WTC11 (cell line): ENCODE measurements around the gene LRR1. TPM values are rescaled to one million over a fixed set of nuclear protein-coding genes. Genes with fewer than 3 reads are reported as not detected.

Experiments used
- ATAC-seq: fragments of 200-7000 bp; cut with Tn5 transposase; 2 replicates; pipeline ENCODE4 v1.10.0; 2021; ENCODE audit warnings: mild to moderate bottlenecking, moderate library complexity
- CTCF ChIA-PET: fragments of 300-600 bp; sonication (Branson Sonifier 250); formaldehyde crosslinking; loops from one replicate; lab custom pipeline; 2021; ENCODE audit warnings: antibody characterized with exemption; lab: Charles Lee
- POLR2A ChIA-PET: fragments of 350-600 bp; sonication (Branson Sonifier 250); formaldehyde crosslinking; loops from one replicate; lab custom pipeline; 2021; ENCODE audit warnings: antibody characterized with exemption; lab: Charles Lee
- DNase-seq: peaks from one replicate; pipeline ENCODE4 v3.0.0; 2021; ENCODE audit warnings: low spot score
- H3K27ac Mint-ChIP-seq: 2 replicates; pipeline ENCODE4 v1.8.0; 2021; ENCODE audit warnings: mixed read lengths
- H3K27me3 Mint-ChIP-seq: 2 replicates; pipeline ENCODE4 v1.8.0; 2021; ENCODE audit warnings: low read depth, mild to moderate bottlenecking, moderate library complexity, mixed read lengths
- H3K36me3 Mint-ChIP-seq: 2 replicates; pipeline ENCODE4 v1.8.0; 2021; ENCODE audit warnings: mixed read lengths
- H3K4me1 Mint-ChIP-seq: 2 replicates; pipeline ENCODE4 v1.8.0; 2022; ENCODE audit warnings: mixed read lengths
- H3K4me3 Mint-ChIP-seq: 2 replicates; pipeline ENCODE4 v1.8.0; 2021; ENCODE audit warnings: mild to moderate bottlenecking, moderate library complexity, mixed read lengths
- H3K9me3 Mint-ChIP-seq: 2 replicates; pipeline ENCODE4 v1.8.0; 2021; ENCODE audit warnings: mixed read lengths
- ATF1 ChIP-seq: sonication (generic); formaldehyde crosslinking; IDR thresholded peaks from 2 replicates; pipeline ENCODE4 v1.8.1; 2023; ENCODE audit warnings: mild to moderate bottlenecking, moderate library complexity, missing genetic modification reagents
- CBFB ChIP-seq: sonication (generic); formaldehyde crosslinking; IDR thresholded peaks from 2 replicates; pipeline ENCODE4 v1.8.1; 2022; ENCODE audit warnings: mild to moderate bottlenecking, low read depth, missing genetic modification reagents
- ESRRA ChIP-seq: sonication (generic); formaldehyde crosslinking; IDR thresholded peaks from 2 replicates; pipeline ENCODE4 v1.8.1; 2022; ENCODE audit warnings: mild to moderate bottlenecking, missing genetic modification reagents, borderline replicate concordance
- FOXP1 ChIP-seq: sonication (generic); formaldehyde crosslinking; IDR thresholded peaks from 2 replicates; pipeline ENCODE4 v1.8.0; 2022; ENCODE audit warnings: missing genetic modification reagents, mild to moderate bottlenecking, moderate library complexity, borderline replicate concordance
- HMGA2 ChIP-seq: fragments of 250-450 bp; sonication (Bioruptor Pico); IDR thresholded peaks from 2 replicates; pipeline ENCODE4 v1.4.0; 2021; ENCODE audit warnings: mild to moderate bottlenecking, moderate library complexity
- MYBL2 ChIP-seq: sonication (generic); formaldehyde crosslinking; IDR thresholded peaks from 2 replicates; pipeline ENCODE4 v1.8.1; 2023; ENCODE audit warnings: mild to moderate bottlenecking, moderate library complexity, missing genetic modification reagents
- NFYB ChIP-seq: sonication (generic); formaldehyde crosslinking; conservative IDR thresholded peaks from 2 replicates; pipeline ENCODE4 v1.8.0; 2022; ENCODE audit warnings: low read depth, missing genetic modification reagents
- SMAD3 ChIP-seq: sonication (generic); formaldehyde crosslinking; IDR thresholded peaks from 2 replicates; pipeline ENCODE4 v1.8.0; 2022; ENCODE audit warnings: missing genetic modification reagents, mild to moderate bottlenecking, borderline replicate concordance
- SP1 ChIP-seq: sonication (generic); formaldehyde crosslinking; conservative IDR thresholded peaks from 2 replicates; pipeline ENCODE4 v1.8.1; 2022; ENCODE audit warnings: missing genetic modification reagents
- ZNF396 ChIP-seq: fragments of 250-450 bp; sonication (Bioruptor Pico); IDR thresholded peaks from 2 replicates; pipeline ENCODE4 v1.8.0; 2021; ENCODE audit warnings: mild to moderate bottlenecking, moderate library complexity, borderline replicate concordance
- ZNF423 ChIP-seq: fragments of 250-450 bp; sonication (Bioruptor Pico); IDR thresholded peaks from 2 replicates; pipeline ENCODE4 v2.1.2; 2022; ENCODE audit warnings: mild to moderate bottlenecking, moderate library complexity
- total RNA-seq: library from RNA; stranded (reverse); gene quantifications from 3 replicates; pipeline ENCODE4 v1.2.3, GENCODE V29; 2021
- TF ChIP-seq, protein P1 (sequence below): fragments of 250-450 bp; sonication (Bioruptor Pico); IDR thresholded peaks from 2 replicates; pipeline ENCODE4 v1.9.0; 2021; ENCODE audit warnings: mild to moderate bottlenecking
- TF ChIP-seq, protein P2 (sequence below): sonication (generic); formaldehyde crosslinking; IDR thresholded peaks from 2 replicates; pipeline ENCODE4 v1.8.1; 2023; ENCODE audit warnings: mild to moderate bottlenecking, missing genetic modification reagents, moderate library complexity
- TF ChIP-seq, protein P3 (sequence below): sonication (generic); formaldehyde crosslinking; conservative IDR thresholded peaks from 2 replicates; pipeline ENCODE4 v1.8.1; 2022; ENCODE audit warnings: mild to moderate bottlenecking, missing genetic modification reagents
- TF ChIP-seq, protein P4 (sequence below): sonication (generic); formaldehyde crosslinking; IDR thresholded peaks from 2 replicates; pipeline ENCODE4 v1.8.0; 2023; ENCODE audit warnings: missing genetic modification reagents
- TF ChIP-seq, protein P5 (sequence below): sonication (generic); formaldehyde crosslinking; IDR thresholded peaks from 2 replicates; pipeline ENCODE4 v1.8.0; 2022; ENCODE audit warnings: mild to moderate bottlenecking, missing genetic modification reagents
- TF ChIP-seq, protein P6 (sequence below): sonication (generic); formaldehyde crosslinking; IDR thresholded peaks from 2 replicates; pipeline ENCODE4 v1.8.0; 2023; ENCODE audit warnings: missing genetic modification reagents, mild to moderate bottlenecking, borderline replicate concordance
- TF ChIP-seq, protein P7 (sequence below): sonication (generic); formaldehyde crosslinking; IDR thresholded peaks from 2 replicates; pipeline ENCODE4 v1.8.0; 2022; ENCODE audit warnings: mild to moderate bottlenecking, missing genetic modification reagents
- TF ChIP-seq, protein P8 (sequence below): sonication (generic); formaldehyde crosslinking; IDR thresholded peaks from 2 replicates; pipeline ENCODE4 v1.8.1; 2023; ENCODE audit warnings: mild to moderate bottlenecking, missing genetic modification reagents

Gene LRR1
- total RNA-seq, 1 experiment from 2014 or later: 42.6 TPM

DNA sequence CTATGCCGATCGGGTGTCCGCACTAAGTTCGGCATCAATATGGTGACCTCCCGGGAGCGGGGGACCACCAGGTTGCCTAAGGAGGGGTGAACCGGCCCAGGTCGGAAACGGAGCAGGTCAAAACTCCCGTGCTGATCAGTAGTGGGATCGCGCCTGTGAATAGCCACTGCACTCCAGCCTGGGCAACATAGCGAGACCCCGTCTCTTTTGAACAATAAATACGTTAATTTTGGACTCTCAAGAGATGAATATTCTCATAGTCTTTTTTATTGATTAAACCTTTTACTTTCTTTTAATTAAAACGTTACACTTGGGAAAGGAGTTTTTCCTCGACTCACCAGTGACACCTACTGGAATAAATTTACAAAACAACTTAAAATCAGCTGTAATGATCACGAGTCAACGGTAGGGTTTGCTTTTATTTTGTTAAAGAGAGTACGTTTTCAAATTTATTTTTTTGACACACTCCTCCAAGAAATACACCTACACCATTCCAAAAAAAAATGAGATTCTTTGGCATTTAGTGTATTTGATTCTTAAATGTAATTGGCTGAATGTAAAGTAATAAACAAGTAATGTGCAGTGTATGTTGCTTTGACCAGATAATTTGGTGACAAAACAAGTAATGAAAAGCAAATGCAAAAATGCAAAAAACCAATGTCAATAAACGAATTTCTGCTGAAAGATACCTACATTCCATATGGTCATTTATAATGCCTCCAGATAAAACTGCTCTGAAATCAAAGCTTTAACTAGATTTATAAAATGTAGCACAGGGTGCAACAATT, 11.9 kb upstream of the LRR1 start (continued):
- TF ChIP-seq, protein P1, sequence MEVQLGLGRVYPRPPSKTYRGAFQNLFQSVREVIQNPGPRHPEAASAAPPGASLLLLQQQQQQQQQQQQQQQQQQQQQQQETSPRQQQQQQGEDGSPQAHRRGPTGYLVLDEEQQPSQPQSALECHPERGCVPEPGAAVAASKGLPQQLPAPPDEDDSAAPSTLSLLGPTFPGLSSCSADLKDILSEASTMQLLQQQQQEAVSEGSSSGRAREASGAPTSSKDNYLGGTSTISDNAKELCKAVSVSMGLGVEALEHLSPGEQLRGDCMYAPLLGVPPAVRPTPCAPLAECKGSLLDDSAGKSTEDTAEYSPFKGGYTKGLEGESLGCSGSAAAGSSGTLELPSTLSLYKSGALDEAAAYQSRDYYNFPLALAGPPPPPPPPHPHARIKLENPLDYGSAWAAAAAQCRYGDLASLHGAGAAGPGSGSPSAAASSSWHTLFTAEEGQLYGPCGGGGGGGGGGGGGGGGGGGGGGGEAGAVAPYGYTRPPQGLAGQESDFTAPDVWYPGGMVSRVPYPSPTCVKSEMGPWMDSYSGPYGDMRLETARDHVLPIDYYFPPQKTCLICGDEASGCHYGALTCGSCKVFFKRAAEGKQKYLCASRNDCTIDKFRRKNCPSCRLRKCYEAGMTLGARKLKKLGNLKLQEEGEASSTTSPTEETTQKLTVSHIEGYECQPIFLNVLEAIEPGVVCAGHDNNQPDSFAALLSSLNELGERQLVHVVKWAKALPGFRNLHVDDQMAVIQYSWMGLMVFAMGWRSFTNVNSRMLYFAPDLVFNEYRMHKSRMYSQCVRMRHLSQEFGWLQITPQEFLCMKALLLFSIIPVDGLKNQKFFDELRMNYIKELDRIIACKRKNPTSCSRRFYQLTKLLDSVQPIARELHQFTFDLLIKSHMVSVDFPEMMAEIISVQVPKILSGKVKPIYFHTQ: no peak
- TF ChIP-seq ATF1 (CRISPR knock-in tag) (no peak), SP1 (peak; percentile 29; the same call in 1 of the 2 replicates)
- TF ChIP-seq, protein P2, sequence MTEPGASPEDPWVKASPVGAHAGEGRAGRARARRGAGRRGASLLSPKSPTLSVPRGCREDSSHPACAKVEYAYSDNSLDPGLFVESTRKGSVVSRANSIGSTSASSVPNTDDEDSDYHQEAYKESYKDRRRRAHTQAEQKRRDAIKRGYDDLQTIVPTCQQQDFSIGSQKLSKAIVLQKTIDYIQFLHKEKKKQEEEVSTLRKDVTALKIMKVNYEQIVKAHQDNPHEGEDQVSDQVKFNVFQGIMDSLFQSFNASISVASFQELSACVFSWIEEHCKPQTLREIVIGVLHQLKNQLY (CRISPR knock-in tag): no peak
- TF ChIP-seq, all 79 proteins: peak for 7

DNA sequence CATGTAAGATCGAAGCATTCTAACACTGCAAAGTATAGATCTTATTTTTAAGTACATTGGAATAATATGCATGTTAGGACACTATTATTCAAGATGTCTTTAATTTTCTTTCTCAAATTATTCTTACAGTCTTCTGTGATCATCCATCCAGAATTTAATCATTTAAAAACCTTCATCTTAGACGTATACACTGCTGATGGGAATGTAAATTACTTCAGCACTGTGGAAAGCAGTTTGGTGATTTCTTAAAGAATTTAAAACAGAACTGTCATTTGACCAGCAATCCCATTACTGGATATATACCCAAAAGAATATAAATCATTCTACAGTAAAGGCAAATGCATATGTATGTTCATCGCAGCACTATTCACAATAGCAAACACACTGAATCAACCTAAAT, 9.4 kb upstream of the LRR1 start:
- Mint-ChIP-seq H3K4me1 (peaks cover 3% of the 10 kb centered on the region), H3K36me3 (peaks cover 18% of the 10 kb centered on the region), H3K27me3 (peaks cover 8% of the 10 kb centered on the region; the same call in 1 of the 2 replicates), H3K9me3 (no peaks in the 10 kb centered on the region), H3K4me3 (no peak overlapping the region), H3K27ac (no peak overlapping the region)
- ATAC-seq (no peak), DNase-seq (no peak)
- ChIA-PET CTCF (interaction anchor here (0.6 kb wide), 1 partner anchor 517 kb away, joined by 6 read pairs; no protein-coding TSS in a partner anchor), POLR2A (interaction anchor here (0.7 kb wide), 1 partner anchor 31 kb away, joined by 4 read pairs; the partner anchor contains the start of genes MGAT2 and RPL36AL)
- no peak for TF ChIP-seq MYBL2 (CRISPR knock-in tag)
- no peak for TF ChIP-seq FOXP1
- TF ChIP-seq, protein P3, sequence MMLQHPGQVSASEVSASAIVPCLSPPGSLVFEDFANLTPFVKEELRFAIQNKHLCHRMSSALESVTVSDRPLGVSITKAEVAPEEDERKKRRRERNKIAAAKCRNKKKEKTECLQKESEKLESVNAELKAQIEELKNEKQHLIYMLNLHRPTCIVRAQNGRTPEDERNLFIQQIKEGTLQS (CRISPR knock-in tag): no peak
- TF ChIP-seq, protein P4, sequence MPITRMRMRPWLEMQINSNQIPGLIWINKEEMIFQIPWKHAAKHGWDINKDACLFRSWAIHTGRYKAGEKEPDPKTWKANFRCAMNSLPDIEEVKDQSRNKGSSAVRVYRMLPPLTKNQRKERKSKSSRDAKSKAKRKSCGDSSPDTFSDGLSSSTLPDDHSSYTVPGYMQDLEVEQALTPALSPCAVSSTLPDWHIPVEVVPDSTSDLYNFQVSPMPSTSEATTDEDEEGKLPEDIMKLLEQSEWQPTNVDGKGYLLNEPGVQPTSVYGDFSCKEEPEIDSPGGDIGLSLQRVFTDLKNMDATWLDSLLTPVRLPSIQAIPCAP (CRISPR knock-in tag): no peak
- TF ChIP-seq CBFB (CRISPR knock-in tag): no peak
- no peak for TF ChIP-seq ZNF396
- no peak for TF ChIP-seq NFYB
- TF ChIP-seq, protein P5, sequence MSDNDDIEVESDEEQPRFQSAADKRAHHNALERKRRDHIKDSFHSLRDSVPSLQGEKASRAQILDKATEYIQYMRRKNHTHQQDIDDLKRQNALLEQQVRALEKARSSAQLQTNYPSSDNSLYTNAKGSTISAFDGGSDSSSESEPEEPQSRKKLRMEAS: no peak
- no peak for TF ChIP-seq ESRRA (CRISPR knock-in tag)
- TF ChIP-seq SMAD3: no peak
- TF ChIP-seq, protein P6, sequence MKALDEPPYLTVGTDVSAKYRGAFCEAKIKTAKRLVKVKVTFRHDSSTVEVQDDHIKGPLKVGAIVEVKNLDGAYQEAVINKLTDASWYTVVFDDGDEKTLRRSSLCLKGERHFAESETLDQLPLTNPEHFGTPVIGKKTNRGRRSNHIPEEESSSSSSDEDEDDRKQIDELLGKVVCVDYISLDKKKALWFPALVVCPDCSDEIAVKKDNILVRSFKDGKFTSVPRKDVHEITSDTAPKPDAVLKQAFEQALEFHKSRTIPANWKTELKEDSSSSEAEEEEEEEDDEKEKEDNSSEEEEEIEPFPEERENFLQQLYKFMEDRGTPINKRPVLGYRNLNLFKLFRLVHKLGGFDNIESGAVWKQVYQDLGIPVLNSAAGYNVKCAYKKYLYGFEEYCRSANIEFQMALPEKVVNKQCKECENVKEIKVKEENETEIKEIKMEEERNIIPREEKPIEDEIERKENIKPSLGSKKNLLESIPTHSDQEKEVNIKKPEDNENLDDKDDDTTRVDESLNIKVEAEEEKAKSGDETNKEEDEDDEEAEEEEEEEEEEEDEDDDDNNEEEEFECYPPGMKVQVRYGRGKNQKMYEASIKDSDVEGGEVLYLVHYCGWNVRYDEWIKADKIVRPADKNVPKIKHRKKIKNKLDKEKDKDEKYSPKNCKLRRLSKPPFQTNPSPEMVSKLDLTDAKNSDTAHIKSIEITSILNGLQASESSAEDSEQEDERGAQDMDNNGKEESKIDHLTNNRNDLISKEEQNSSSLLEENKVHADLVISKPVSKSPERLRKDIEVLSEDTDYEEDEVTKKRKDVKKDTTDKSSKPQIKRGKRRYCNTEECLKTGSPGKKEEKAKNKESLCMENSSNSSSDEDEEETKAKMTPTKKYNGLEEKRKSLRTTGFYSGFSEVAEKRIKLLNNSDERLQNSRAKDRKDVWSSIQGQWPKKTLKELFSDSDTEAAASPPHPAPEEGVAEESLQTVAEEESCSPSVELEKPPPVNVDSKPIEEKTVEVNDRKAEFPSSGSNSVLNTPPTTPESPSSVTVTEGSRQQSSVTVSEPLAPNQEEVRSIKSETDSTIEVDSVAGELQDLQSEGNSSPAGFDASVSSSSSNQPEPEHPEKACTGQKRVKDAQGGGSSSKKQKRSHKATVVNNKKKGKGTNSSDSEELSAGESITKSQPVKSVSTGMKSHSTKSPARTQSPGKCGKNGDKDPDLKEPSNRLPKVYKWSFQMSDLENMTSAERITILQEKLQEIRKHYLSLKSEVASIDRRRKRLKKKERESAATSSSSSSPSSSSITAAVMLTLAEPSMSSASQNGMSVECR (CRISPR knock-in tag): no peak
- TF ChIP-seq, protein P7, sequence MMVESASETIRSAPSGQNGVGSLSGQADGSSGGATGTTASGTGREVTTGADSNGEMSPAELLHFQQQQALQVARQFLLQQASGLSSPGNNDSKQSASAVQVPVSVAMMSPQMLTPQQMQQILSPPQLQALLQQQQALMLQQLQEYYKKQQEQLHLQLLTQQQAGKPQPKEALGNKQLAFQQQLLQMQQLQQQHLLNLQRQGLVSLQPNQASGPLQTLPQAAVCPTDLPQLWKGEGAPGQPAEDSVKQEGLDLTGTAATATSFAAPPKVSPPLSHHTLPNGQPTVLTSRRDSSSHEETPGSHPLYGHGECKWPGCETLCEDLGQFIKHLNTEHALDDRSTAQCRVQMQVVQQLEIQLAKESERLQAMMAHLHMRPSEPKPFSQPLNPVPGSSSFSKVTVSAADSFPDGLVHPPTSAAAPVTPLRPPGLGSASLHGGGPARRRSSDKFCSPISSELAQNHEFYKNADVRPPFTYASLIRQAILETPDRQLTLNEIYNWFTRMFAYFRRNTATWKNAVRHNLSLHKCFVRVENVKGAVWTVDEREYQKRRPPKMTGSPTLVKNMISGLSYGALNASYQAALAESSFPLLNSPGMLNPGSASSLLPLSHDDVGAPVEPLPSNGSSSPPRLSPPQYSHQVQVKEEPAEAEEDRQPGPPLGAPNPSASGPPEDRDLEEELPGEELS (CRISPR knock-in tag): no peak
- TF ChIP-seq HMGA2 (CRISPR knock-in tag): no peak
- TF ChIP-seq, protein P8, sequence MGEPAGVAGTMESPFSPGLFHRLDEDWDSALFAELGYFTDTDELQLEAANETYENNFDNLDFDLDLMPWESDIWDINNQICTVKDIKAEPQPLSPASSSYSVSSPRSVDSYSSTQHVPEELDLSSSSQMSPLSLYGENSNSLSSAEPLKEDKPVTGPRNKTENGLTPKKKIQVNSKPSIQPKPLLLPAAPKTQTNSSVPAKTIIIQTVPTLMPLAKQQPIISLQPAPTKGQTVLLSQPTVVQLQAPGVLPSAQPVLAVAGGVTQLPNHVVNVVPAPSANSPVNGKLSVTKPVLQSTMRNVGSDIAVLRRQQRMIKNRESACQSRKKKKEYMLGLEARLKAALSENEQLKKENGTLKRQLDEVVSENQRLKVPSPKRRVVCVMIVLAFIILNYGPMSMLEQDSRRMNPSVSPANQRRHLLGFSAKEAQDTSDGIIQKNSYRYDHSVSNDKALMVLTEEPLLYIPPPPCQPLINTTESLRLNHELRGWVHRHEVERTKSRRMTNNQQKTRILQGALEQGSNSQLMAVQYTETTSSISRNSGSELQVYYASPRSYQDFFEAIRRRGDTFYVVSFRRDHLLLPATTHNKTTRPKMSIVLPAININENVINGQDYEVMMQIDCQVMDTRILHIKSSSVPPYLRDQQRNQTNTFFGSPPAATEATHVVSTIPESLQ (CRISPR knock-in tag): no peak
- TF ChIP-seq ZNF423 (CRISPR knock-in tag): no peak
